ENCODE measurements around the gene NMB. TPM values are rescaled to one million over a fixed set of nuclear protein-coding genes. Genes with fewer than 3 reads are reported as not detected.

NMB gene
- total and polyA plus RNA-seq, 2 donors (not counting 1 experiment from before 2014, with no cell fraction given) = 1.5 to 3.6 TPM

GRCh38 chr15:84666373-84666772 is 8.4 kb upstream of the NMB start:
- H3K79me2 ChIP-seq (ENCODE audit: control insufficient read depth, insufficient read depth, low read length) = no peaks in the 10 kb centered on the region
- H4K20me1 ChIP-seq (ENCODE audit: control insufficient read depth, extremely low read depth, insufficient read depth, low read length) = no peaks in the 10 kb centered on the region
- peaks cover 6% of the 10 kb centered on the region for H3K36me3 ChIP-seq (ENCODE audit: control insufficient read depth, insufficient read depth, low read length)
- H3K4me3 ChIP-seq (replicated peaks in 1 of 4; ENCODE audit: control extremely low read depth in 1 of 4, insufficient read depth in 1 of 4, low read depth in 3 of 4, low read length in 4 of 4) = no peak overlapping the region
- TF ChIP-seq EZH2 (IDR thresholded peaks at IDR 0.05; ENCODE audit: low read length, missing control alignments) = no peak
- TF ChIP-seq, protein P1, sequence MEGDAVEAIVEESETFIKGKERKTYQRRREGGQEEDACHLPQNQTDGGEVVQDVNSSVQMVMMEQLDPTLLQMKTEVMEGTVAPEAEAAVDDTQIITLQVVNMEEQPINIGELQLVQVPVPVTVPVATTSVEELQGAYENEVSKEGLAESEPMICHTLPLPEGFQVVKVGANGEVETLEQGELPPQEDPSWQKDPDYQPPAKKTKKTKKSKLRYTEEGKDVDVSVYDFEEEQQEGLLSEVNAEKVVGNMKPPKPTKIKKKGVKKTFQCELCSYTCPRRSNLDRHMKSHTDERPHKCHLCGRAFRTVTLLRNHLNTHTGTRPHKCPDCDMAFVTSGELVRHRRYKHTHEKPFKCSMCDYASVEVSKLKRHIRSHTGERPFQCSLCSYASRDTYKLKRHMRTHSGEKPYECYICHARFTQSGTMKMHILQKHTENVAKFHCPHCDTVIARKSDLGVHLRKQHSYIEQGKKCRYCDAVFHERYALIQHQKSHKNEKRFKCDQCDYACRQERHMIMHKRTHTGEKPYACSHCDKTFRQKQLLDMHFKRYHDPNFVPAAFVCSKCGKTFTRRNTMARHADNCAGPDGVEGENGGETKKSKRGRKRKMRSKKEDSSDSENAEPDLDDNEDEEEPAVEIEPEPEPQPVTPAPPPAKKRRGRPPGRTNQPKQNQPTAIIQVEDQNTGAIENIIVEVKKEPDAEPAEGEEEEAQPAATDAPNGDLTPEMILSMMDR (conservative IDR thresholded peaks at IDR 0.05 in 1 of 2, IDR thresholded peaks at IDR 0.05 in 1 of 2; ENCODE audit: low read depth in 1 of 2, low read length in 2 of 2) = no peak
- H3K27me3 ChIP-seq (ENCODE audit: control insufficient read depth, insufficient read depth, low read length) = no peaks in the 10 kb centered on the region
- DNase-seq (ENCODE audit: low read depth in 2 of 2) = no peak
- no peaks in the 10 kb centered on the region for H3K9me3 ChIP-seq (ENCODE audit: control insufficient read depth, insufficient read depth, low read depth, low read length)
- H3K4me1 ChIP-seq (ENCODE audit: control insufficient read depth, extremely low read depth, insufficient read depth, low read length) = peaks cover 6% of the 10 kb centered on the region
- H2AFZ ChIP-seq (ENCODE audit: low read length) = no peak overlapping the region
- no peak overlapping the region for H3K4me2 ChIP-seq (ENCODE audit: extremely low read depth, insufficient read depth, low read length)
- H3K9ac ChIP-seq (ENCODE audit: insufficient read depth, low read length) = no peak overlapping the region
- H3K27ac ChIP-seq (ENCODE audit: insufficient read depth, low read length) = no peak overlapping the region

- H3K79me2 ChIP-seq (ENCODE audit: control insufficient read depth, insufficient read depth, low read length) = no peaks in the 10 kb centered on the region
- H3K4me1 ChIP-seq (ENCODE audit: control insufficient read depth, extremely low read depth, insufficient read depth, low read length) = peaks cover 2% of the 10 kb centered on the region
- no peak overlapping the region for H3K27ac ChIP-seq (ENCODE audit: insufficient read depth, low read length)
- H3K9me3 ChIP-seq (ENCODE audit: control insufficient read depth, insufficient read depth, low read depth, low read length) = no peaks in the 10 kb centered on the region
- H3K36me3 ChIP-seq (ENCODE audit: control insufficient read depth, insufficient read depth, low read length) = peaks cover 6% of the 10 kb centered on the region
- TF ChIP-seq, protein P1 (conservative IDR thresholded peaks at IDR 0.05 in 1 of 2, IDR thresholded peaks at IDR 0.05 in 1 of 2; ENCODE audit: low read depth in 1 of 2, low read length in 2 of 2) = no peak
- TF ChIP-seq EZH2 (IDR thresholded peaks at IDR 0.05; ENCODE audit: low read length, missing control alignments) = no peak
- no peak overlapping the region for H2AFZ ChIP-seq (ENCODE audit: low read length)
- no peak overlapping the region for H3K4me3 ChIP-seq (replicated peaks in 1 of 4; ENCODE audit: control extremely low read depth in 1 of 4, insufficient read depth in 1 of 4, low read depth in 3 of 4, low read length in 4 of 4)
- DNase-seq (ENCODE audit: low read depth in 2 of 2) = no peak
- H3K4me2 ChIP-seq (ENCODE audit: extremely low read depth, insufficient read depth, low read length) = no peak overlapping the region
- H4K20me1 ChIP-seq (ENCODE audit: control insufficient read depth, extremely low read depth, insufficient read depth, low read length) = no peaks in the 10 kb centered on the region
- H3K9ac ChIP-seq (ENCODE audit: insufficient read depth, low read length) = no peak overlapping the region
- H3K27me3 ChIP-seq (ENCODE audit: control insufficient read depth, insufficient read depth, low read length) = no peaks in the 10 kb centered on the region
Observed at GRCh38 chr15:84661001-84661400, 3.0 kb upstream of the NMB start.

- TF ChIP-seq, protein P1 (conservative IDR thresholded peaks at IDR 0.05 in 1 of 2, IDR thresholded peaks at IDR 0.05 in 1 of 2; ENCODE audit: low read depth in 1 of 2, low read length in 2 of 2) = no peak
- no peak for TF ChIP-seq EZH2 (IDR thresholded peaks at IDR 0.05; ENCODE audit: low read length, missing control alignments)
- H3K27ac ChIP-seq (ENCODE audit: insufficient read depth, low read length) = no peak overlapping the region
- peaks cover 2% of the 10 kb centered on the region for H3K4me1 ChIP-seq (ENCODE audit: control insufficient read depth, extremely low read depth, insufficient read depth, low read length)
- no peak overlapping the region for H3K9ac ChIP-seq (ENCODE audit: insufficient read depth, low read length)
- no peaks in the 10 kb centered on the region for H4K20me1 ChIP-seq (ENCODE audit: control insufficient read depth, extremely low read depth, insufficient read depth, low read length)
- H2AFZ ChIP-seq (ENCODE audit: low read length) = no peak overlapping the region
- no peaks in the 10 kb centered on the region for H3K79me2 ChIP-seq (ENCODE audit: control insufficient read depth, insufficient read depth, low read length)
- H3K36me3 ChIP-seq (ENCODE audit: control insufficient read depth, insufficient read depth, low read length) = peaks cover 2% of the 10 kb centered on the region
- H3K27me3 ChIP-seq (ENCODE audit: control insufficient read depth, insufficient read depth, low read length) = no peaks in the 10 kb centered on the region
- DNase-seq (ENCODE audit: low read depth in 2 of 2) = no peak
- no peaks in the 10 kb centered on the region for H3K9me3 ChIP-seq (ENCODE audit: control insufficient read depth, insufficient read depth, low read depth, low read length)
- no peak overlapping the region for H3K4me3 ChIP-seq (replicated peaks in 1 of 4; ENCODE audit: control extremely low read depth in 1 of 4, insufficient read depth in 1 of 4, low read depth in 3 of 4, low read length in 4 of 4)
- no peak overlapping the region for H3K4me2 ChIP-seq (ENCODE audit: extremely low read depth, insufficient read depth, low read length)
Observed at GRCh38 chr15:84659904-84660781, 2.1 kb upstream of the NMB start.

All from fibroblast of lung (primary cell).